HEK293T (cell line): ENCODE measurements around the gene BSN.

ENCODE experiments used
- CTCF ChIA-PET: fragments of 350-600 bp; formaldehyde crosslinking; extraction: SDS; loops from one replicate; lab custom pipeline; 2021; ENCODE audit warnings: antibody characterized with exemption, inconsistent platforms; lab: Yijun Ruan, JAX
- POLR2A ChIA-PET: fragments of 350-600 bp; formaldehyde crosslinking; extraction: SDS; loops from one replicate; lab custom pipeline; 2020; ENCODE audit warnings: antibody characterized with exemption, inconsistent platforms; lab: Yijun Ruan, JAX
- DNase-seq: peaks from one replicate; pipeline ENCODE4 v3.0.0; 2012; ENCODE audit warnings: mixed read lengths; ENCODE audit errors: extremely low spot score
- ARNT ChIP-seq: fragments of 450-650 bp; IDR thresholded peaks from 2 replicates; pipeline ENCODE4 v1.6.1; 2017; ENCODE audit warnings: mild to moderate bottlenecking
- BHLHE40 ChIP-seq: fragments of 450-650 bp; IDR thresholded peaks from 2 replicates; pipeline ENCODE4 v1.6.1; 2016; ENCODE audit warnings: mild to moderate bottlenecking, moderate library complexity, borderline replicate concordance
- CTBP1 ChIP-seq: fragments of 450-650 bp; IDR thresholded peaks from 2 replicates; pipeline ENCODE4 v1.6.1; 2016; ENCODE audit warnings: borderline replicate concordance
- ELF4 ChIP-seq: fragments of 450-650 bp; IDR thresholded peaks from 2 replicates; pipeline ENCODE4 v1.6.1; 2017; ENCODE audit warnings: antibody characterized with exemption
- FOXA1 ChIP-seq: fragments of 450-650 bp; IDR thresholded peaks from 2 replicates; pipeline ENCODE4 v1.6.1; 2016; ENCODE audit warnings: mild to moderate bottlenecking
- FOXK2 ChIP-seq: fragments of 450-650 bp; IDR thresholded peaks from 2 replicates; pipeline ENCODE4 v1.6.1; 2016; ENCODE audit warnings: mild to moderate bottlenecking
- FOXM1 ChIP-seq: fragments of 450-650 bp; IDR thresholded peaks from 2 replicates; pipeline ENCODE4 v1.6.1; 2017; ENCODE audit warnings: mild to moderate bottlenecking, borderline replicate concordance
- HDGF ChIP-seq: fragments of 450-650 bp; IDR thresholded peaks from 2 replicates; pipeline ENCODE4 v1.6.1; 2017; ENCODE audit warnings: antibody characterized with exemption, borderline replicate concordance
- L3MBTL2 ChIP-seq: fragments of 450-650 bp; conservative IDR thresholded peaks from 2 replicates; pipeline ENCODE4 v1.6.1; 2016; ENCODE audit warnings: mild to moderate bottlenecking
- LEF1 ChIP-seq: fragments of 450-650 bp; IDR thresholded peaks from 2 replicates; pipeline ENCODE4 v1.6.1; 2017; ENCODE audit warnings: mild to moderate bottlenecking, borderline replicate concordance
- NFRKB ChIP-seq: fragments of 450-650 bp; IDR thresholded peaks from 2 replicates; pipeline ENCODE4 v1.6.1; 2016; ENCODE audit warnings: mild to moderate bottlenecking, moderate library complexity
- PKNOX1 ChIP-seq: fragments of 450-650 bp; IDR thresholded peaks from 2 replicates; pipeline ENCODE4 v1.6.1; 2016
- SP1 ChIP-seq: fragments of 450-650 bp; IDR thresholded peaks from 2 replicates; pipeline ENCODE4 v1.6.1; 2017
- SUZ12 ChIP-seq: fragments of 450-650 bp; IDR thresholded peaks from 2 replicates; pipeline ENCODE4 v1.6.1; 2016; ENCODE audit warnings: mild to moderate bottlenecking
- TARDBP ChIP-seq: fragments of 450-650 bp; IDR thresholded peaks from 2 replicates; pipeline ENCODE4 v1.6.1; 2016
- ZNF384 ChIP-seq: fragments of 450-650 bp; IDR thresholded peaks from 2 replicates; pipeline ENCODE4 v1.6.1; 2016

BSN gene

DNA sequence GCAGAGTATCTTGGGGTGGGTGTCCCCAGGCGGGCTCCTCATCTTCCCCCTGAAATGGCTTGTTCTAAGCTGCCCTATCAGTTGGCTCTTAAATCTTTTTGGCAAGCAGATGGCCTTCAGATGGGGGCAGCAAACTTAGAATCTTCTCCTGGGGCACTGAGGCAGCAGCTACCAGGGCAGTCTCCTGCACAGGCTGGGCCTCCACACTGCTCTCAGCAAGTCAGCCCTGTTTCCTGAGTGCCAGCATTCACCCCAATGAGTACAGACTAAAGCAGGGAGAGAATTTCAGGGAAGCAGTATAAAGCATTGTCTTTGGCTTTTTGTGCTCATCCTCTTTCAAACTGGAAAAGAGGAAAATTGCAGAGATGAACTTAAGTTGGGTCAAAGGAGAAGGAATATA is 68.8 kb downstream of the BSN start:
- ChIA-PET CTCF (no interaction called here), POLR2A (no interaction called here)
- DNase-seq: no peak
- TF ChIP-seq FOXM1: no peak
- TF ChIP-seq PKNOX1: no peak
- no peak for TF ChIP-seq FOXA1
- no peak for TF ChIP-seq L3MBTL2
- TF ChIP-seq ZNF384: no peak
- no peak for TF ChIP-seq ARNT

GRCh38 chr3:49625071-49625470 is 70.8 kb downstream of the BSN start:
- TF ChIP-seq ARNT (no peak), TARDBP (no peak), SUZ12 (no peak), NFRKB (no peak), FOXM1 (no peak), CTBP1 (no peak), L3MBTL2 (no peak)
- POLR2A ChIA-PET: no interaction called here
- CTCF ChIA-PET: no interaction called here
- no peak for DNase-seq

DNA sequence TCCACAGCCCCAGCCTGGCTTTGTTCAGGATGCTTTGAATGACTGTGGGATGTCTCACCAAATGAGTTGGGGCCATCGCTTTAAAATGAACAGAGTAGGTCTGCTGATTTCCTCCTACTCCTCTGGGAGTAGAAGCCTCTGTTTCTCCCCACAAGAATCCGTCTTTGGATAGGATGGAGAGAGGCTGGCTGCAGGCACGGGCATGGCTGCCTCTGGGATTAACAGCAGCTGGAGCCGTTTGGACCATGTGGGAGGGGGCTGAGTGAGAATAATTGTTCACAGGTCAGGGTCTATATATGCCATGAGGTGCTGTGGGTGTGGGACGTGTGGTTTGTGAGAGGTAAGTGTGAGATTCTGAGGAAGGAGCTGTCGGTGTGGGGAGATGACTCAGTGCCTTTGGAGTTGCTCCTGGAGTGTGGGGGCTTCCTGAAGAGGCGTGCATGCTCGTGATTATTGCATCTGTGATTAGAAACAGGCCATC is 71.9 kb downstream of the BSN start:
- CTCF ChIA-PET: no interaction called here
- no peak for TF ChIP-seq ARNT
- TF ChIP-seq PKNOX1: no peak
- no peak for TF ChIP-seq CTBP1
- TF ChIP-seq NFRKB: no peak
- TF ChIP-seq FOXK2: no peak
- no peak for TF ChIP-seq BHLHE40
- no peak for DNase-seq
- POLR2A ChIA-PET: no interaction called here

- ChIA-PET CTCF (no interaction called here), POLR2A (no interaction called here)
- DNase-seq: no peak
- TF ChIP-seq PKNOX1 (no peak), SUZ12 (no peak), NFRKB (no peak), ELF4 (no peak), ZNF384 (no peak), TARDBP (no peak), FOXK2 (no peak), SP1 (no peak), CTBP1 (no peak), L3MBTL2 (no peak), ARNT (no peak), FOXM1 (no peak), LEF1 (no peak), FOXA1 (no peak), BHLHE40 (no peak), HDGF (no peak)
Measured at GRCh38 chr3:49626796-49627195, 72.5 kb downstream of the BSN start.

- CTCF ChIA-PET: no interaction called here
- TF ChIP-seq LEF1: no peak
- no peak for TF ChIP-seq PKNOX1
- no peak for TF ChIP-seq TARDBP
- no peak for TF ChIP-seq BHLHE40
- no peak for TF ChIP-seq FOXM1
- TF ChIP-seq SUZ12: no peak
- TF ChIP-seq NFRKB: no peak
- TF ChIP-seq L3MBTL2: no peak
- no peak for DNase-seq
- POLR2A ChIA-PET: no interaction called here
Measured at GRCh38 chr3:49627634-49628033, 73.4 kb downstream of the BSN start.

DNA sequence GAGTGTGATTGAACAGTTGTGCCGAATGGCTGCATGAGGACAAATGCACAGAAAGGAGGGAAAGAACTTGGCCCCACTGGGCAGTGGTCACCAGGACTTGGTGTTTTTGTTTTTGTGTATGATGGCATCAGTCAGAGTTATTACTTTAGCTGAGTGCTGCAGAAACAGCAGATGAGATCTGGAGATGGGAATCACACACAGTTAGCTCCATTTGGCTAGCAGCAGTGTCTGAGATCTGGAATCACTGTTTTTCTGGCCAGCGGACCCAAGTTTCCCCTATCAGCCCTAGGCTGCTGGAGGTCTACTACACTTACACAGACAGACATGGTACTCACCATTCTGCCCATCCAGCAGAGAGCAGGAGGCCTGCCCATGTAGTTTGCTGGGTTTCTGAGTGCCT is 74.0 kb downstream of the BSN start:
- DNase-seq: no peak
- TF ChIP-seq TARDBP (no peak), LEF1 (no peak), ELF4 (no peak), FOXK2 (no peak), ZNF384 (no peak), SUZ12 (no peak), PKNOX1 (no peak), FOXM1 (no peak), SP1 (no peak), CTBP1 (no peak), L3MBTL2 (no peak), HDGF (no peak), NFRKB (no peak), FOXA1 (no peak), ARNT (no peak), BHLHE40 (no peak)
- ChIA-PET CTCF (no interaction called here), POLR2A (interaction anchor here (0.8 kb wide), 1 partner anchor 9 kb away, joined by 3 read pairs; no protein-coding TSS in a partner anchor)
